ENCODE results near the gene INSR.
A peak's percentile ranks its signal among the peaks of the same experiment; 100 is the strongest.
"Not testable (repeated sequence)": the region's sequence is repeated elsewhere in the genome, so short reads cannot be mapped to it uniquely, and the experiment has no call there.

The INSR gene

GRCh38 chr19:7293762-7294557 lies at the start of gene INSR:
Gene INSR, minus strand, starts transcription at chr19:7294414. Its CDS starts 523 bp downstream, at chr19:7293891.
- DNase-seq (ENCODE audit: low read depth): no peak

DNA sequence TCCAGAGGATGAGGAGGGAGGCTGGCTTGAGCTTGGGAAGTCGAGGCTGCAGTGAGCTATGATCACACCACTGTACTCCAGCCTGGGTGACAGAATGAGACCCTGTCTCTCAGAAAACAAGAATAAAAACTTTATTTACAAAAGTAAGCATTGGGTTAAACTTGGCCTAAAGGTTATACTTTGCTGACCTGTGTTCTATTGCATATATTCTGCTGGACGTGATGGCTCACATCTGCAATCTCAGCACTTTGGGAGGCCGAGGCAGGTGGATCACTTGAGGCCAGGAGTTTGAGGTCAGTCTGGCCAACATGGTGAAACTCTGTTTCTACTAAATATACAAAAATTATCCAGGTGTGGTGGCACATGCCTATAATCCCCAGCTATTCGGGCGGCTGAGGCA lies 47.9 kb upstream of the INSR start:
- DNase-seq (ENCODE audit: low read depth): no peak

GRCh38 chr19:7340959-7341837 lies 47.0 kb upstream of the INSR start:
- DNase-seq (ENCODE audit: low read depth): peak; percentile 46

DNA sequence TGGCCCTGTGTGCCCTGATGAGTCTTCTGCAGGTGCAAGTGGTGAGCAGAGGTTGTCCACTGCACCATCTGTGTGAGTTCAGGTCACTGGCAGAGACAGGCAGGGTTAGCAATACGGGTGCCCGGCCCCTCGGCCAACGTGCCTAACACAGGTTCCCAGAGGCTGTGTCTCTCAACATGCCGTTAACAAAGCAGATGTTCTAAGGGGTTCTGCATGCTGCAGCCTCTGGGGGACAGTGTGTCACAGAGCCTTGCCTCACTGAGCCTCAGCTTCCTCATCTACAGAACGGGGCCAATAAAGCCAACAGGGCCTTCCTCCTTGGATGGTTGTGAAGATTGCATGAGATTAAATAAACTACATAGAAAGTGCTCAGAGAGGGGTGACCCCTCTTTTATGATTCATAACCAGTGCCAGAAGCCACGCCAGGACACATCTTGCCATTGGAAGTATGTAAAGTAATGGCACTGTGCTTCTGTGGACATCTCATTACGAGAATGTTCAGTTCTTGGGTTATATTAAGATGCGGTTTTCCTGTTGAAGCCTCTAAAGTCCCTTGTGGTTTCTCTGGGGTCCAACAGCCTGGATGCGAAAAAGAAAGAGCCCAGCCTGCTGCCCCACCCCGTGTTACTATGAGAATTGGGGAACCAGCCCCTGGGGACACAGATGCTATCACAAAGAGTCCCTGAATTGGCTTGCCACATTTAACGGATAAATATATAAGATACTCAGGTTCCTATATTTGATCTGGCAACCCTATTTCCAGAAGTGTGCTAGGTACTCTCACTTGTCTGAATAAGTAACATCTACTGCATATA lies 43.4 kb upstream of the INSR start:
- DNase-seq (ENCODE audit: low read depth): no peak

DNA sequence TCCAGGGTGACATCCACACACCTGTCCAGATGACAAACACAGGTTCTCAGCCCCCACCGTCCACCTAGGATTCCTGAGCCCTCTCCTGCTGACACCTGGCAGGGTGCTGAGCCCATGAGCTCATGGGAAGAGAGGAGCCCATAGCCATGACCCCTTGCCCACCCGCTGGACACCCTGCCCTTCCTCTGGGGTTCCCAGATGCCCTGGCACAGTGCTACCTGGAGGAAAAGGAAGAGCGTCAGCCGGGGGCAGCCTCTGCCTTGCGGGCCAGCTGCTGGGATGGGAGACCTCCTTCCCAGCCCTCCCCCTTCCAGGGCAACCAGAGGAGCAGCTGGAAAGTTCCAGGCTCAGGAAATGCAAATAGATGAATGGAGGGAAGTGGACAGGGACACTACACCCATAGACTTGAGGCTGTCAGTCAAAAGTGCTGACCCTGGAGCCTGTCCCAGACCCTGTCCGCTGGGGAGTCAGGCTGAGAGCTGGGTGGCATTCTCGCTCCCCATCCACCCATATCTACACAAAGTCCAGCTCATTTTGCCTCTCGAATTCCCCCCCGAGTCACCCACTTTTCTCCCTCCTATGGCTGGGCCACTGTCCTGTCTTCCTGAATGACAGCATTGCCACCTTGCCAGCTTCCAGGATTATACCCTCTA lies 42.2 kb upstream of the INSR start:
- DNase-seq (ENCODE audit: low read depth): no peak

GRCh38 chr19:7333198-7334118 lies 39.2 kb upstream of the INSR start:
- DNase-seq (ENCODE audit: low read depth): no peak

- no peak for DNase-seq (ENCODE audit: low read depth)
Observed at GRCh38 chr19:7331446-7331845, 37.2 kb upstream of the INSR start.

DNA sequence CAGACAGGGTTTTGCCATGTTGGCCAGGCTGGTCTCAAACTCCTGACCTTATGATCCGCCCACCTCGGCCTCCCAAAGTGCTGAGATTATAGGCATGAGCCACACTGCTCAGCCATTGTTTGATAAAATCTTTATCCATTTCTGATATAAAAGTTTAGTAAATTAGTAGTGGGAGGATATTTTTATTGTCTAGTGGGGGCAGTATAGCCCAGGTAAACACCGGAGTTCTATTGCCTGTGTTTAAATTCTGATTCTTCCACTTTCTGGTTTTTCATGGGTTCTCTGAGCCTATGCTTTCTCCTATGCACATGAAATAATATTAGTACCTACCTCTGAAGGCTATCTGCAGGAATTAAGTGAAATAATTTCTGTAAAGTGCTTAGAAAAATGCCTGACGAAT lies 34.4 kb upstream of the INSR start:
- DNase-seq (ENCODE audit: low read depth): no peak

- no peak for DNase-seq (ENCODE audit: low read depth)
Observed at GRCh38 chr19:7327802-7328201, 33.6 kb upstream of the INSR start.

DNA sequence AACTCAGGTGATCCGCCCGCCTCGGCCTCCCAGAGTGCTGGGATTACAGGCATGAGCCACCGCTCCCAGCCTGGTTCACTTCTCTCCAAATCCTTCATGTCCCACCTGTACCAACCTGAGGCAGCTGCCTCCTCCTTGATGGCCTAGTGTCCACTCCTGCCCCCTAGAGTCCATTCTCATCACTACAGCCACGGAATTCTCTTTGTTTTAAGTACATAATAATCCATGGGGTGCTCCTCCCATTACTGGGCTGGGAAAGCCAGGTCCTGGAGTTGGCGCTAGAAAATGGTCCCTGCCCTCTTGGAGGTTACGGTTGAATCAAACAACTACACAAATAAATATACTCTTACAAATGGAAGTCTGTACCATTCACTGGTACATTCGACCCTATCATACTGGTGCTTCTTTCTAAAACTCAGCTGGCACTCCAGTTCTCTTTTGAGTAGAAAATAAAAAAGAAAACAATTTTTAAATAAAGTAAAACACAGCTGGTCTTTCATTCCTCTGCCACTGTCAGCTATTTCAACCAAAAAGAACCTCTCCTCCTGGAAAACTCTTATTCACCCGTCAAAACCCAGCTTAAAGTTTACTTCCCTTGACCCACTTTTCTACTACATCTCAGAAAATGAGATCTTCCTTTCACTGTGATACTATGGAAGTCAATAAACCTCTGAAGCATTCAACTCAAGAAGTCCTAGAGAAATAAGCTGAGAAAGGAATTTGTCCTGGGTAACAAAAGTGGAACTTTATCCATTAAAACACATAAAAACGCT lies 32.1 kb upstream of the INSR start:
- DNase-seq (ENCODE audit: low read depth): no peak

DNA sequence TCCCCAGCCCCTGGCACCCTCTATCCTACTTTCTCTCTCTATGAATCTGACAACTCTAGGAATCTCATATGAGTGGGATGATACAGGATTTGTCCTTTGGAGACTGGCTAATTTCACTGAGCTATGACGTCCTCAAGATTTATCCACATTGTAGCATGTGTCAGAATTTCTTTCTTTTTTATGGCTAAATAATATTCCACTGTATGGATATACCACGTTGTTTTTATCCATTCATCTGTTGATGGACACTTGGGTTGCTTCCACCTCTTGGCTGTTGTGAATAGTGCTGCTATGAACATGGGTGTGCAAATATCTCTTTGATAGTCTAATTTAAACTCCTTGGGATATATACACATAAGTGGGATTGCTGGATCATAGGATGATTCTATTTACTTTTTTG lies 24.0 kb upstream of the INSR start:
- no peak for DNase-seq (ENCODE audit: low read depth)

- no peak for DNase-seq (ENCODE audit: low read depth)
Observed at GRCh38 chr19:7312816-7313215, 18.6 kb upstream of the INSR start.

- DNase-seq (ENCODE audit: low read depth): no peak
Observed at GRCh38 chr19:7311911-7312310, 17.7 kb upstream of the INSR start.

DNA sequence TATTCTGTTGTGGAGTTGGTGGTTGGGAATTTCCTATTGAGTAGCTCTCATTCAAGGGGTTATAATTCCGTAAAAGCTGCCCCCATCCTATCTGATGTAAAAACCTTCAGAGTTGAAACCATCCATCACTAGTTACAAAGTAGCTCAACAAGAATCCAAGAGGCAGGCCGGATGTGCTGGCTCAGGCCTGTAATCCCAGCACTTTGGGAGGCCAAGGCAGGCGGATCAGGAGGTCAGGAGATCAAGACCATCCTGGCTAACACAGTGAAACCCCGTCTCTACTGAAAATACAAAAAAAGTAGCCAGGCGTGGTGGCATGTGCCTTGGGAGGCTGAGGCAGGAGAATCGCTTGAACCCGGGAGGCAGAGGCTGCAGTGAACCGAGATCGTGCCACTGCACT lies 14.1 kb upstream of the INSR start:
- not testable (repeated sequence) for DNase-seq (ENCODE audit: low read depth)

DNA sequence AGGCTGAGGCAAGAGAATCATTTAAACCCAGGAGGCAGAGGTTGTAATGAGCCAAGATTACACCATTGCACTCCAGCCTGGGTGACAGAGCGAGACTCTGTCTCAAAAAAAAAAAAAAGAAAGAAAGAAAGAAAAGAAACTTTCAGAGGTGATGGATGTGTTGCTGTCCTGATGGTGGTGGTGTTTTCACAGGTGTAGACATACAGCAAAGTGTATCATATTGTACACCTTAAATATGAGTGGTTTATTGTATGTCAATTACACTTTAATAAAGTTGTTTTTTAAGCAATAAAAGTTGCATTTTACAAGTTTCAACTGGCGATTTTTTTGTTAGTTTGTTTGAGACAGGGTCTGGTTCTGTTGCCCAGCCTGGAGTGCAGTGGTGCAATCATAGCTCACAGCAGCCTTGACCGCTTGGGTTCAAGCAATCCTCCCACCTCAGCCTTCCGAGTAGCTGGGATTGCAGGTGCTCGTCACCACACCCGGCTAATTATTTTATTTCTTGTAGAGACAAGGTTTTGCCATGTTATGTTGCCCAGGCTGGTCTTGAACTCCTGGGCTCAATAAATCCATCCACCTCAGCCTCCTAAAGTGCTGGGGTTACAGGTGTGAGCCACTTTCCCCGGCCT lies 13.5 kb upstream of the INSR start:
- no peak for DNase-seq (ENCODE audit: low read depth)

GRCh38 chr19:7304200-7304599 lies 10.0 kb upstream of the INSR start:
- DNase-seq (ENCODE audit: low read depth): no peak

- no peak for DNase-seq (ENCODE audit: low read depth)
Observed at GRCh38 chr19:7303470-7303869, 9.3 kb upstream of the INSR start.

DNA sequence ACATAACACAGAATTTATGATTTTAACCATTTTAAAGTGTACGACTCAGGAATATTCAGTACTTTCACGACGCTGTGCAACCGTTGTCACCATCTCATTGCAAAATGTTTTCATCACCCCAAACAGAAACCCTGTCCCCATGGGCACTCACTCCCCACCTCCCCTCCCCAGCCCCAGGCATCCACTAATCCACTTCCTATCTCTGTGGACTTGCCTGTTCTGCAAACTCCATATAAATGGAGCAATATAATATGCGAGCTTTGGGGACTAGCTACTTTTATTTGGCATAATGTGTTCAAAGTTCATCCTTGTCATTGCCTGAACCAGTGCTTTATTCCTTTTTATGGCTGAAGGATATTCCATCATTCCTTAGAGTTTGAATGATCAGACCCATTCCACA lies 7.3 kb upstream of the INSR start:
- no peak for DNase-seq (ENCODE audit: low read depth)

GRCh38 chr19:7297742-7298141 lies 3.5 kb upstream of the INSR start:
- no peak for DNase-seq (ENCODE audit: low read depth)
